ENCODE results near the gene PODXL2. TPM values are rescaled to one million over a fixed set of nuclear protein-coding genes. Genes with fewer than 3 reads are reported as not detected.
A peak's percentile ranks its signal among the peaks of the same experiment; 100 is the strongest.

The PODXL2 gene
- total and polyA plus RNA-seq, 2 experiments from 2014 or later, result 18.4 to 57.6 TPM

DNA sequence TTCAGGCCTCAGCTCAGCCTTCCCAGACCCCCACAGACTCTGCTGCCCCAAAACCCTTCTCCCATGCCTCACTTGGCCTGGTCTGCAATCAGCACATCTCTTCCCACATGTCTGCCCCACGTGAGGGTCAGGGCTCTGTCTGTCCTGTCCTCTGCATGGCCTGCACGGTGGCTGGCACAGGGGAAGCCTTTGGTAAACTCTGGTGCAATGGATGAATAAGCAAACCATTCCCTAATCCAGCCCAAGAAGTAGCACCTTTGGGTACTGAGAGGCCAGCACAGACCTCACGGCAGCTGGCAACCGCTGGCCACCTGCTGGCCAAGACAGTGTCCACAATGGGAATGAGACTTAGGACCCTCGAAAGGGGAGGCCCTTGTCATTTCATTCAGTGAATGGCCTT, 71.4 kb downstream of the PODXL2 start:
- Histone ChIP-seq H3K27me3 (ENCODE audit: insufficient read depth) (no peaks in the 10 kb centered on the region), H3K4me2 (no peak overlapping the region), H4K20me1 (replicated peaks; ENCODE audit: insufficient read depth) (no peaks in the 10 kb centered on the region), H3K9me2 (ENCODE audit: insufficient read depth) (no peaks in the 10 kb centered on the region), H3K36me3 (ENCODE audit: insufficient read depth) (no peaks in the 10 kb centered on the region), H3K27ac (ENCODE audit: low read depth) (no peak overlapping the region), H3K4me1 (ENCODE audit: insufficient read depth) (no peaks in the 10 kb centered on the region), H3K79me2 (replicated peaks; ENCODE audit: insufficient read depth) (no peaks in the 10 kb centered on the region), H2AFZ (no peak overlapping the region), H3F3A (replicated peaks; ENCODE audit: low read depth) (no peaks in the 10 kb centered on the region), H3K4me3 (no peak overlapping the region)
- TF ChIP-seq POLR2AphosphoS5 (IDR thresholded peaks at IDR 0.05; ENCODE audit: low read depth) (no peak), CTCF (conservative IDR thresholded peaks at IDR 0.05; ENCODE audit: low read depth in 2 of 2) (peak; percentile 3 to 32; a peak in 1 of 4 replicates)
- peaks cover 9% of the 10 kb centered on the region; the same call in 2 of the 3 replicates for H3K4me1 Mint-ChIP-seq
- DNase-seq (ENCODE audit: low spot score), result no peak
- ATAC-seq, result no peak
- H3K36me3 Mint-ChIP-seq (ENCODE audit: low read depth), result no peaks in the 10 kb centered on the region
- no peak overlapping the region; the same call in 2 of the 3 replicates for H3K4me3 Mint-ChIP-seq
- H3K9me3 Mint-ChIP-seq, result peaks cover 14% of the 10 kb centered on the region; the same call in 2 of the 3 replicates
- H3K27me3 Mint-ChIP-seq (ENCODE audit: insufficient read depth, low read depth, poor library complexity), result peaks cover 16% of the 10 kb centered on the region
- no peak overlapping the region for H3K27ac Mint-ChIP-seq

DNA sequence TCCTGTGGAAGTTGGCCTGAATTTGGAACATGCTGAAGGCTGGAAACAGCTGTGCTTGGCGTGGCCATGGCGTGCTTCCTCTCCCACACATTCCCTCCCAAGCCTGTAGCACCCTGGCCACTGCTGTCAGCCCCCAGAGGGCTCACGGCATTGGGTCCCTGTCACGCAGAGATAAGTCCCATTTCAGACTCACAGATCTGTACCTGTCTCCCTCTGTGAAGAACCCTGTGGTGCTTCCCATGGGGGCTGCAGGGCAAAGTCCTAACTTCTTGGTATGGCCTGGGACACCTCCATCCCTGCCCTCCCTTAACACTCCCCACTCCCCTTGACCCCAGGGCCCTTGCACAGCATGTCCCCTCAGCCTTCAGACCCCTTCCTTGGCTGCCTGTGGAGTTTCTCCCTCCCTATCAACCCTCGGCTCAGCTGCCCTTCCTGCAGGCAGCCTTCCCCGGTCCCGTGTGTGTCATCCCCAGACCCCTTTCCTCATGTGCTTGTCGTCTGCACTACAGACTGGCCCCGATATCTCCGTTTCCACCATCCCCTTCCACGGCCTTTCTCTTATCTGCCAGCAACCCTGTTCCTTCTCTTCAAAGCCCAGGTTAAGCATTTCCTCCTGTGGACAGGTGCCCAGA, 72.4 kb downstream of the PODXL2 start:
- H3F3A ChIP-seq (replicated peaks; ENCODE audit: low read depth), result no peaks in the 10 kb centered on the region
- Mint-ChIP-seq H3K4me1 (peaks cover 7% of the 10 kb centered on the region; the same call in 2 of the 3 replicates), H3K9me3 (peaks cover 14% of the 10 kb centered on the region; the same call in 2 of the 3 replicates), H3K4me3 (no peak overlapping the region), H3K27me3 (ENCODE audit: insufficient read depth, low read depth, poor library complexity) (peaks cover 16% of the 10 kb centered on the region), H3K27ac (no peak overlapping the region), H3K36me3 (ENCODE audit: low read depth) (no peaks in the 10 kb centered on the region)
- H3K27me3 ChIP-seq (ENCODE audit: insufficient read depth), result no peaks in the 10 kb centered on the region
- no peak overlapping the region for H3K4me2 ChIP-seq
- no peaks in the 10 kb centered on the region for H3K9me2 ChIP-seq (ENCODE audit: insufficient read depth)
- no peaks in the 10 kb centered on the region for H3K36me3 ChIP-seq (ENCODE audit: insufficient read depth)
- H3K4me3 ChIP-seq, result no peak overlapping the region
- ATAC-seq, result no peak
- H3K4me1 ChIP-seq (ENCODE audit: insufficient read depth), result no peaks in the 10 kb centered on the region
- H4K20me1 ChIP-seq (replicated peaks; ENCODE audit: insufficient read depth), result no peaks in the 10 kb centered on the region
- no peak for DNase-seq (ENCODE audit: low spot score)
- no peak overlapping the region for H3K27ac ChIP-seq (ENCODE audit: low read depth)
- no peak overlapping the region for H2AFZ ChIP-seq
- no peaks in the 10 kb centered on the region for H3K79me2 ChIP-seq (replicated peaks; ENCODE audit: insufficient read depth)
- TF ChIP-seq EZH2 (IDR thresholded peaks at IDR 0.05; ENCODE audit: low read depth, unreplicated experiment), result no peak
- no peak for TF ChIP-seq JUNB (IDR thresholded peaks at IDR 0.05; ENCODE audit: unreplicated experiment)
- TF ChIP-seq ZNF462 (CRISPR knock-in tag; IDR thresholded peaks at IDR 0.05), result no peak
- no peak for TF ChIP-seq ZNF114 (CRISPR knock-in tag; IDR thresholded peaks at IDR 0.05)
- no peak for TF ChIP-seq CREB1 (CRISPR knock-in tag; IDR thresholded peaks at IDR 0.05; ENCODE audit: low read depth)
- no peak for TF ChIP-seq POLR2AphosphoS5 (IDR thresholded peaks at IDR 0.05; ENCODE audit: low read depth)
- no peak for TF ChIP-seq EZH2phosphoT487 (IDR thresholded peaks at IDR 0.05; ENCODE audit: unreplicated experiment)
- TF ChIP-seq NANOG (IDR thresholded peaks at IDR 0.05; ENCODE audit: borderline replicate concordance), result no peak
- no peak for TF ChIP-seq STAT1 (IDR thresholded peaks at IDR 0.05; ENCODE audit: unreplicated experiment)
- no peak for TF ChIP-seq ZNF331 (CRISPR knock-in tag; IDR thresholded peaks at IDR 0.05; ENCODE audit: low read depth)
